Measurements from ENCODE around the gene UNC119.

UNC119 gene

GRCh38 chr17:28573040-28573380 lies 20.6 kb upstream of the UNC119 start:
- no peak for DNase-seq (ENCODE audit: low spot score)

- no peak for DNase-seq (ENCODE audit: low spot score)
Measured at GRCh38 chr17:28572259-28573039, 20.0 kb upstream of the UNC119 start.

GRCh38 chr17:28571361-28572122 lies 19.1 kb upstream of the UNC119 start, which contains the start of gene PIGS:
TSS of gene PIGS (minus strand) at chr17:28571524. CDS start at chr17:28571496, 28 bp downstream.
- peak; percentile 96 for DNase-seq (ENCODE audit: low spot score)

GRCh38 chr17:28570716-28571360 lies 18.4 kb upstream of the UNC119 start:
- peak; percentile 46 for DNase-seq (ENCODE audit: low spot score)

- no peak for DNase-seq (ENCODE audit: low spot score)
Measured at GRCh38 chr17:28569446-28569845, 17.0 kb upstream of the UNC119 start.

GRCh38 chr17:28567604-28568003 lies 15.2 kb upstream of the UNC119 start:
- DNase-seq (ENCODE audit: low spot score) = no peak

- DNase-seq (ENCODE audit: low spot score) = no peak
Measured at GRCh38 chr17:28563475-28563874, 11.1 kb upstream of the UNC119 start.

- DNase-seq (ENCODE audit: low spot score) = no peak
Measured at GRCh38 chr17:28555022-28555421, 2.6 kb upstream of the UNC119 start.

- no peak for DNase-seq (ENCODE audit: low spot score)
Measured at GRCh38 chr17:28554565-28554964, 2.1 kb upstream of the UNC119 start.

- no peak for DNase-seq (ENCODE audit: low spot score)
Measured at GRCh38 chr17:28553000-28553505, 629 bp upstream of the UNC119 start.

GRCh38 chr17:28551421-28552175 lies 826 bp downstream of the UNC119 start:
- DNase-seq (ENCODE audit: low spot score) = no peak

GRCh38 chr17:28550858-28551257 lies 1.6 kb downstream of the UNC119 start:
- no peak for DNase-seq (ENCODE audit: low spot score)

- peak; percentile 68 for DNase-seq (ENCODE audit: low spot score)
Measured at GRCh38 chr17:28549236-28550132, 2.9 kb downstream of the UNC119 start.

- DNase-seq (ENCODE audit: low spot score) = no peak
Measured at GRCh38 chr17:28548417-28549130, 3.9 kb downstream of the UNC119 start.

GRCh38 chr17:28547623-28548416 lies 4.6 kb downstream of the UNC119 start:
- peak; percentile 86 for DNase-seq (ENCODE audit: low spot score)

GRCh38 chr17:28547096-28547622 lies 5.3 kb downstream of the UNC119 start:
- no peak for DNase-seq (ENCODE audit: low spot score)

GRCh38 chr17:28545787-28546415 lies 6.5 kb downstream of the UNC119 start:
- DNase-seq (ENCODE audit: low spot score) = no peak

GRCh38 chr17:28545141-28545503 lies 7.3 kb downstream of the UNC119 start:
- DNase-seq (ENCODE audit: low spot score) = no peak

Measured in activated CD4-positive, alpha-beta T cell treated with anti-CD3 and anti-CD28 coated beads, Interleukin-2, Interleukin-4, amounts not matched to agents 100 ng/mL and 50 ng/mL, durations not matched to agents 16 hours and 8 hours (primary cell).